Neural cell (in vitro differentiated cells): ENCODE data around the gene DISP2.

ENCODE experiments used
- CTCF ChIP-seq: fragments of 450-650 bp; IDR thresholded peaks from 2 replicates; pipeline ENCODE4 v1.5.1; 2014; ENCODE audit warnings: antibody characterized with exemption, mild to moderate bottlenecking, moderate library complexity; ENCODE audit not compliant: poor library complexity, severe bottlenecking
- EP300 ChIP-seq: fragments of 450-650 bp; conservative IDR thresholded peaks from 2 replicates; pipeline ENCODE4 v1.6.1; 2014; ENCODE audit warnings: antibody characterized with exemption, mild to moderate bottlenecking, moderate library complexity; ENCODE audit not compliant: poor library complexity, severe bottlenecking
- EZH2 ChIP-seq: fragments of 200-600, 300-800 bp; shearing (Covaris generic), sonication (generic); IDR thresholded peaks from 2 replicates; pipeline ENCODE4 v1.6.1; 2014; ENCODE audit warnings: antibody characterized with exemption, low read length, borderline replicate concordance, mild to moderate bottlenecking; ENCODE audit not compliant: insufficient read depth, poor library complexity, severe bottlenecking
- POLR2AphosphoS5 ChIP-seq: IDR thresholded peaks from 2 replicates; pipeline ENCODE4 v1.6.1; 2012
- RAD21 ChIP-seq: fragments of 450-650 bp; conservative IDR thresholded peaks from 2 replicates; pipeline ENCODE4 v1.6.1; 2014; ENCODE audit warnings: antibody characterized with exemption, mild to moderate bottlenecking, moderate library complexity
- REST ChIP-seq: IDR thresholded peaks from 2 replicates; pipeline ENCODE4 v1.6.1; 2012; ENCODE audit warnings: borderline replicate concordance
- SMC3 ChIP-seq: fragments of 450-650 bp; conservative IDR thresholded peaks from 2 replicates; pipeline ENCODE4 v1.6.1; 2014; ENCODE audit warnings: antibody characterized with exemption, mild to moderate bottlenecking, moderate library complexity; ENCODE audit not compliant: poor library complexity

- TF ChIP-seq CTCF (no peak), EZH2 (no peak), EP300 (no peak), POLR2AphosphoS5 (no peak), REST (no peak), RAD21 (no peak), SMC3 (peak; percentile 28)
These were observed 33.8 kb upstream of the DISP2 start for GRCh38 chr15:40323953-40324937.
